HG02642 (cell line): Measurements from ENCODE around the gene HSPA4.

Experiments
- ATAC-seq: cut with Tn5 transposase; IDR thresholded peaks from one replicate; pipeline ENCODE4 v1.9.1; 2021; ENCODE audit warnings: mild to moderate bottlenecking; ENCODE audit not compliant: unreplicated experiment, poor library complexity

The HSPA4 gene

DNA sequence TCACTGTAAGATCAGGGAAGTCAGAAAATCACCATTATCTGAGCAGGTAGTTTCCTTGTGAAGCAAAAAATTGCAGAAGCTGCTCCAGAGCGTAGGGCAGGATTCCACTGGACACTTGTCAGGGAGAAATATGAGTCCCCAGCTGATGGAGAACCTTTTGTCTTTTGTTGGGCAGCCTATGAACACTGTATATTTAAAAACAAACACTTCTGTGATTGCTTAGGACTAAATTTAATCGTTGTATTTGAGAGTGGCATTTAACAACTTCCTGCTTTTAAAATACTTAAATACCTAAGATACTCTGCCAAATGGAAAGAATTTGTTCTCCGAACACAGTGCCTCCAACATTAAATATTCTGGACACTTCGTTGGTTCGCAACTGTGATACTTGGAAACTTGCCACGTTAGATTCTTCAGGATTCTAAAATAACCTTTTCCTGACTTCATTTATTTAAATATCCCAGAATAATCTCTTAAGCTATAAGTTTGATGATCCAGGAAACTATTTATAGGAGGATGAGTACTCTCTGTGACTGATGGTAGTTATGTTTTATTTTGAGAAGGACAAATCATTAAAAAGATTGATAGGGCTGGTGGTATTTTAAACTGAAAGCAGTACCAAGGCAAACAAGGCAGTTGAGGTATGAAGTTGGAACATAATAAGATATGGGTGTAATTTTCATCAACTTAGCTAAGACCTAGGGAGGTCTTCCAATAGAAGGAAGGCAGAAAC lies 2.7 kb upstream of the HSPA4 start:
- no peak for ATAC-seq

DNA sequence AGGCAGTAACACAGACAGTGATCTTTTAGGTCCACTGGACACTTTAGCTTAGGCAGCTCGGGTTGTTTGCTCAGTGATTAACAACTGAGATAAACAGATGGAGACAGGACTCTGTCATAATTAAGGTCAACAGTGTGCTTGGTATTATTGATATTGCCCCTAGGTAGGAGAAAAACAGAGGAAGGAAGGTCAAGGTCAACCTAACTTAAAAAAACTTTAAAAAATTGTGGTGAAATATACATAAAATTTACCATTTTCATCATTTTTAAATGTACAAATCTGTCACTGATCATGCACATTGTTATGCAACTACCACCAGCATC lies 2.1 kb upstream of the HSPA4 start:
- no peak for ATAC-seq

DNA sequence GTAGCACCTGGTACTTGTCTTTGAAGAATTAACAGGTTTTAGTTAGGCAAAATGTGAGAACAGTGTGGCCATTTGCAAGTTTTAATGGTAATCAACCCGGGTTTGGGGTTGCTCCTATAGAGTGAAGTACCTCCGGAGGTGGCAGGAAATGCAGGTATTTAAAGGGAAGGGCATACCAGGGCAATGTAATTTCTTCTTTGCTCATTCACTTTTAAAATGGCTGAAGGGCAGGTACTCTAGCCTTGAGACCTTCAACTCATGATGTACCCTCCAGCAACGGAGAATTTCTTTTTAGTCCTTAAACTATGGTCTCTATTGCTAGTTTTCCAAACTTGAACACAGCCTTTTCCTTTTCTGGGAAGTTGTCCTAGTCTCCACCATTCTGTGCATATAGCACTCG lies 1.3 kb upstream of the HSPA4 start:
- ATAC-seq: no peak

DNA sequence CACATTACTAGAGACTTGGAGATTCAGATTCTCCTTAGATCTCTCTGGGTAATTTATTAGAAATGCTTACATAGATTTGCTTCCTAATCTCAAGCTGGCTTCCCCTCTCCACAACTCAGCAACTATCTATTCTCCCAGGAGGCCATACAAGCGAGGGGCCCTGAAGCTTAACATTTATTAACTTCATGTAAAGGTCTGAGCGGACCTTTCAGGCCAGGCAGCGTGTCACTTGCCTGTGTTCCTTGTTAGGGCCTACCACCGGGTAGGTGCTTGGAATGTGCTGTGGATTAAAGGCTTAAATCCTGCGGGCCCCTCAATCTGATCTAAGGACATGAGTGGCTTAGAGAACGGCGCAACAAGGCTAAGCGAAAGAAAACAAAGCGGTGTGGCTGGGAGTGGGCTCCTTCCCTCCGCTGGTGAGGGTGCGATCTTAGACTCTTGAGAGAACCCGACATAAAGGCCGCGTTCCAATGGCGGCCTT lies 712 bp upstream of the HSPA4 start:
- peak; percentile 0 for ATAC-seq

DNA sequence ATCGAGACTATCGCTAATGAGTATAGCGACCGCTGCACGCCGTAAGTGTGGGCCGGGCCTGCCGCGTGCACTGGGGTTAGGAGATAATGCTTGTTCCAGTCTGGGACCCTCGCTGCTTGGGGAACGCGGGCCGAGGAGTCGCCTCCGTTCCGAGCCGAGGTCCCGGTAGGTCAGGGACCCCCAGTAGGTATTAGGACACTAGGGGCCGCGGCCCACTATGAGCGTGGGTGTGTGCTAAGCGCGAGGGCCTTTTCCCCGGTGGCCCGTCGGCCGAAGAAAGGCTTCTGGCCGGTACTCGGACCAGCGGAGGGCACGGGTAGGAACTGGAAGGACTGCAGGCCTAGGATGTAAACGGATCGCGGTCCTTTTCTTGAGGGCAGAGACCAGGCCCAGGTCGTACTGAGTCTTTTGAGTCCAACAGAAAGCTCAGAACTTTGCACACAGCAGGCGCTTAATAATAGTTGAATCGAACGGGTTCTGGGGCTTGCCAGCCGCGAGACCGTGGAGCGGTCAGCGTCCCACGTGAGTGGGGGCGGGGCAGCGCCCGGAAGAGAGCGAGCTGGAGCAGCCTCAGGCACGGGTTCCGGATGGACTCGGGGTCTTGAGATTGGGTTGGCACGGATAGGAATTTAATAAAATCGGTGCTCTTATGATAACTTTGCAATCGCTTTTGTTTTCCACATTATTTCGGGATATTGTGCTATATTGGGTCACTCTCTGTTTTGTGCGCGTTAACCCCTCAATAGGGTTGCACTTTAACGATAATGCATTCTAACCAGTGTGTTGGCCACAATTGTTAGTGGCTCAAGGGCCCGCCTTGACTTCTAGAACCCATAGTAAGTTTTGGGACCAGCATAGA lies 733 bp downstream of the HSPA4 start:
- peak; percentile 39 for ATAC-seq

DNA sequence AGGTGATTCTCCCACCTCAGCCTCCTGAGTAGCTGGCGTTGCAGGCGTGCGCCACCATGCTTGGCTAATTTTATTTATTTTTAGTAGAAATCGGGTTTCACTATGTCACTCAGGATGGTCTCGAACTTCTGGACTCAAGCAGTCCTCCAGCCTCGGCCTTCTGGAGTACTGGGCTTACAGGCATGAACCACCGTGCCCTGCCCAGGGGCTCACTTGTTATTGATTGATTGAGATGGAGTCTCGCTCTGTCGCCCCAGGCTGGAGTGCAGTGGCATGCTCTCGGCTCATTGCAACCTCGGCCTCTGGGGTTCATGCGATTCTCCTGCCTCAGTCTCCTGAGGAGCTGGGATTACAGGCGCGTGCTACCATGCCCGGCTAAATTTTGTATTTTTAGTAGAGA lies 1.6 kb downstream of the HSPA4 start:
- no peak for ATAC-seq

DNA sequence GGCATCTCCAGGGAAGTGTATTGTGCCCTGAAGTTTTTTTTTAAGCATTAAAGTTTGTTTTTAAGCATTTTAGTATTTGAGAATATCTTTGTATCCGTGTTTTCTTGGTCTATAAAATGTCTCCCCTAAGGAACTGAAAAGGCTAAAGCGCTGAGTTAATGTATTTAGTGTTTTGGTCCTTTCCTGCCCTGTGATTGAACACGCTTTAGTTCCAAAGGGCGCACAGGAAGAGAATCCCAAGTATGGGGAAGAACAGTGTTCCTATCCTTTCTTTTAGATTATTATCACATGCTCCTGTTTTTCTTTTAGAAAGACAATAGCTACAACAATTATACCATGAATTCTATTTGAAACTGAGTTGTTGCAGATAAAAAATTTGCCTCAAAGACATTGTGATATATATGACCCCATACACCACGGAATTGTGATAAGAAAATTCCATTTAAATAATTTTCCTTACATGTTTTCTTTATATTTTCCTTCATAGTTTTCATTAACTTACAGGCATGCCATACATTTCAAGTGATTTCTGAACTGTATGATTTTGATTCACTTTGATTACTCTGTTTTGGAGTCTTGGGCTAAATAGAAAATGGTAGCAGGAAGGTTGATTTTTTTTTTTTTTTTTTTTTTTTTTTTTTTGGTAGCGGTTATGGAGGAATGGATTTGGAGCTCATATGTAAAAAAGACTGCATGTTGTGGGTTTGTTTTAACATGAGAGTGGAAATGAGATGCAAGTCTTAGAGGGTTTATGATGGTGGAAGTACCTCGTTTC lies 3.1 kb downstream of the HSPA4 start:
- ATAC-seq: no peak

DNA sequence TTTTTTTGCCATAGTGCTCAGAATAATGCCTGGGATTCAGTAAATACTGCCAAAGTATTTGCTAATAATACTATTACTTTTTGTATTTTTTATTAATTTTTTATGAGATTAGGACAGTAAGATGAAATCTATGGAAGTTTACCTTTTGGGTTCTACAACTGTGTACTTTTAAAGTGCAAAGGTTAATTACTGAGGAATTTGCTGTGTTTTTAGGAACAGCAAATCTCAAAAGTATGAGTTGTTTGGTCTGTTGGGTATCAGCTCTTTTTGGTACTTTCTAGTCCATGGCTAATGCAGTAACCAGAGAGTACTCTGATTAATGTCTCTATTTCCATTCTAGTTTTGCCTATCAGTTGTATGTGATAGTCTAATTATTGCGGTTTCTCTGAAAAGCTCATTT lies 5.1 kb downstream of the HSPA4 start:
- no peak for ATAC-seq

DNA sequence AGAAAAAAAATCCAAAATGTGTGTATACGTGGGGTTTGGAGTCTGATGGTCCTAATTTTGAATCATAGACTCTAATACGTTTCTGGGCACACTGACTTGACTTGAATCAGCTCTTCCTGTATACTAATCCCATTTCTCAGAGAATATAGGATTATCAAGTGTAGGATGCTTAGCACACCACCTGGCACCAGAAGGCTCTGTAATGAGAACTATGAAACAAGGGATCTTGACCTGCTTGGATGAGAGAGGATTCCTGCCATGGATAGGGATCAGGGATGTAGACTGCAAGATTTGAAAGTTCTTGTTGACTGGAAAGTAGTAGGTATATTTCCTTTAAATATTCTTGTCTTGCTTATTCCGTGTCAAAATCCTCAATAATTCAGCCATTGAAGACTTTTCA lies 7.8 kb downstream of the HSPA4 start:
- ATAC-seq: no peak

DNA sequence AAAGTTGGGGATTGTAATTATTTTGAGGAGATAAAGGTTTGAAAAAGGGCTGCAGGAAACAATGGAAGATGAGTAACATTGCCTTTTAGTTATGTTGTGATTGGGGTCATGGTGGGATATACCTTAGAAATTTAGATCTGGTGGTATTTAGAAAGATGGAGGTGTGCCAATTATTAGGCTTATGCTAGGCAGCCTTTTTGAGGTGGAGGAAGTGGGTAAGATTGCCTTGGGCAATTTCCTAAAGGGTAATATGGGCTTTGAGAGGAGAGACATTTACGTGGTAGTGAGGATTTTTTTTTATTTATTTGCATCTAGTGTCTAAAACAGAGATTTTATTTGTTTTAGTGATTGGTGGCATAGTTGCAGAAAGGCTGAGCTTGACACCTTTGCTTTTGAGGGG lies 10.5 kb downstream of the HSPA4 start:
- ATAC-seq: no peak

DNA sequence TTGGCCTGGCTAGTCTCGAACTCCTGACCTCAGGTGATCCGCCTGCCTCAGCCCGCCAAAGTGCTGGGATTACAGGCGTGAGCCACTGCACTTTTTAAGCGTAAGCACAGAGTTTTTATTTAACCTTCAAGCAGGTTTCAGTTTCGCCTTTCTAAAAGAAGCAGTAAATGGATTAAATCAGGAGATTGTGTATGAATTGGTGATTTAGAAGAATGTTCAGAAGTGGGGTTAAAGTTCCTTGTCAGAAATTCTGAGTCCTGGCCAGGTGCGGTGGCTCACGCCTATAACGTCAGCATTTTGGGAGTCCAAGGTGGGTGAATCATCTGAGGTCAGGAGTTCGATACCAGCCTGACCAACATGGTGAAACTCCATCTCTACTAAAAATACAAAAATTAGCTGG lies 12.2 kb downstream of the HSPA4 start:
- ATAC-seq: no peak

DNA sequence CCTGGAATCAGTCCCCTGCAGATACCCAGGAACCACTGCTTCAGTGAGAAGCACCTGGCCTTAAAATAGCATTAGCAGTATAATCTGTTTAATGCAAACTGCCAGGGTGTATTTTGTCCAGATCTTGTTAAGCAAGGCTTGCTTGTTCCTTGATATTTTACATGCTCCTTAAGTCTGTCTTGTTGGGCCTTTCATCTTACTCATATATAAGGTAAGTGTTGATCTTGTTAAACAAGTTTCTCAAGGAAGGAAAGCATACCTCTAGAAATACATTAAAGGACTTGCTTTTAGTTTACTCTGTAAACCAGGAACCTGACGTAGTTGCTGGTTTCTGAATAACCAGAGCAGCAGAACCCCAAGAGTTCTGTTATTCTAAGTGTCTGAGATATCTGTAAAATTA lies 13.7 kb downstream of the HSPA4 start:
- ATAC-seq: no peak

DNA sequence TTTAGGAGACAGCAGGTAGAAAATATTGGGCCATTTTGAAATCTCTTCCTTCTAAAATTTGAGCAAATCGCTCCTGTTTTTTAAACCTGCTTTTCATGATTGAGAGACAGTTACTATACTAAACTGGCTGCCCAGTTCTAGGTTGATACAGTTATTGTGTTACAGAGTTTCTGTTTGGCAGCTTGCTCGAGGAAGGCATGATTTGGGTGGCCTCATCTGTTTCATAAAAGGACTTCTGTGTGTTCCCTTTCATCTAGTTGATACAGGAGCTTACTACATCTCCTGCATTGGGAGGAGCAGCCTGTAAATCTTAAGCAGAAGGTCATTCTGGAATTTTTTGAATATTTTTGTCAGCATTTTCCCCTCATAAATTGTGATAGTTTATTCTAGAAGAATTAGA lies 14.2 kb downstream of the HSPA4 start:
- no peak for ATAC-seq

DNA sequence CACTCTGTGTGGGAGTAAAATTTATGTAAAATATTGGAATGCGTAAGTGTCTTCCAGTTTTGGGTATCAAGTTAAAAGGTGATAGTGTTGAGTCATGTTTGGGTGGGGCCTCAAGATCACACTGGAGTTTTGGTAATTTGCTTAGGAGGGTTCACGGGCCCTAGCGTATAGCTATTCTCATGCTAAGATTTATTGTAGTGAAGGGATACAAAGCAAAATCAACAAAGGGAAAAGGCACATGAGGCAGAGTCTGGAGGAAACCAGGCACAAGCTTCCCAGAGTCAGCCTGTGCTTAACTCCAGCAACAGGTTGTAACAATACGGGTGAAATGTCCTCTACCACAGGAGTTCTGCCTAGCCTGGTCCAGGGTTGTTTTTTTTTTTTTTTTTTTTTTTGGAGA lies 20.2 kb downstream of the HSPA4 start:
- no peak for ATAC-seq

DNA sequence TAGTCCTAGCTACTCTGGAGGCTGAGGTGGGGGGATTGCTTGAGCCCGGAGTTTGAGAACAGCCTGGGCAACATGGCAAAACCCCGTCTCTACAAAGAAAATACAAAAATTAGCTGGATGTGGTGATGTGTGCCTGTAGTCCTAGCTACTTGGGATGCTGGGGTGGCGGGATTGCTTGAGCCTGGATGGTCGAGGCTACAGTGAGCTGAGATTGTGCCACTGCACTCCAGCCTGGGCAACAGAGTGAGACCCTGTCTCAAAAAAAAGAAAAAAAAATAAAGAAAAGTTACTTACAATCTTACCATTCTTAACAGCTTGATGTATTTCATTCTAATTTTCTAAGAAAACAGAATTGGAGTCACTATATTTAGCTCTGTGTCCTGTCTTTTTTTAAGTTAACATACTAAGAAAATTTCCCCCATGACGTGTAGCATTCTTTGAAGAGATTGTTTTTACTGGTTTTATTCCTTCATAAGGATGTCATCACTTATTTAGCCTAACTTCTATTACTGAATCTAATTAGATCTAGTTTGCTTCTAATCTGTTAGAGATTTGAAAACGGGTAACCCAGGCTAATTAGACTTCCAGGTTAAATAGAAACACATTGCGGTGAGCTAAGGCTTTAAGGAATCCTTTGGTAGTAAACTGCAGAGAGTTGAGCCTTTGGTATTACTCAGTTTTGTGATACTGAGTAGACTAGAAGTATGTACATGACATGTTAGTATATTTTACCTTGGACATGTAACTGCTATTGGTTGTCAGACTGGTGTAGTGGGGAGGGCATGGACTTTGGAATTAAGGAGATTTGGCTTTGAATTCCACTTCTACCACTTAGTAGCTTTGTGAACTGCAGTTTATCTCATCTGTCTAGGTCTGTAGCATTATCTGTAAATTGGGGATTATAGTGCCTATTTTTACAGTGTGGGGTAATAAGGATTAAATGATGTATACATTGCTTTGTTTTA lies 24.0 kb downstream of the HSPA4 start:
- no peak for ATAC-seq

DNA sequence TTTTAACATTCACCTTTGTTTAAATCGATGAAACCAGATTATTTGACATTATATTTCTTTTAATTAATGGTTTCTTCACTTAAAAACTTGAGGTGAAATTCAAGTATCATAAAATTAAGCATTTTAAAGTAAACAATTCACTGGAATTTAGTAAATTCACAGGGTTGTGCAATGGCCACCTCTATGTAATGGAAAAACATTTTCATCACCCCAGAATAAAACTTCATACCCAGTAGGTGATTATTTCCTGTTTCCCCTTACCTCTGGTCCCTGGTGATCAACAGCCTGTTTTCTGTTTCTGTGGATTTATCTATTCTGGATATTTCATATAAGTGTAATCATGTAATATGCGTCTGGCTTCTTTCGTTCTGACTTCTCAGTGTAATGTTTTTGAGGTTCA lies 27.2 kb downstream of the HSPA4 start:
- ATAC-seq: no peak

DNA sequence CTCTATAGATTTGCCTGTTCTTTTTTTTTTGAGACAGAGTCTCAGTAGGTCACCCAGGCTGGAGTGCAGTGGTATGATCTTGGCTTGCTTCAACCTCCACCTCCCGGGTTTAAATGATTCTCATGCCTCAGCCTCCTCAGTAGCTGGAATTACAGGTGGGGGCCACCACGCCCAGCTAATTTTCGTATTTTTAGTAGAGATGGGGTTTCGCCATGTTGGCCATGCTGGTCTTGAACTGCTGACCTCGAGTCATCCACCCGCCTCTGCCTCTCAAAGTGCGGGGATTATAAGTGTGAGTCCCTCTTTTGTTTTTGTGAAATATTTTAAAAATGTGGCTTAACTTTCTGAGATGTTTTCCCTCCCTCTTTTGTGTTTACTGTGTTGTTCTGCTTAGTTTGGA lies 29.2 kb downstream of the HSPA4 start:
- no peak for ATAC-seq

DNA sequence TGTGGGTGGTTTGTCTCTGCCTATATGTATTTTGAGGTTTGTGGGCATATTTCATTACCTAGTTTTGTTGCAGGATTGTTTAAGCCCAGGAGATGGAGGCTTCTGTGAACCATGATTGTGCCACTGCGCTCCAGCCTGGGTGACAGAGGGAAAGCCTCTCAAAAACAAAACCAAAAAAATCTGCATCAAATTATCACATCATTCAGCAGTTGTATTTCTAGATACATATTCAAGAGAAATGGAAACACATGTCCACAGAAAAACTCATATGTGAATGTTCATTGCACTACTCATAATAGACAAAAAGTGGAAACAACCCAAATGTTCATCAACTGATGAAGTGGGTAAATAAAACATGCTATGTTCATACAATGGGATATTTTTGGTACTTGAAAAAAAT lies 29.9 kb downstream of the HSPA4 start:
- ATAC-seq: no peak

DNA sequence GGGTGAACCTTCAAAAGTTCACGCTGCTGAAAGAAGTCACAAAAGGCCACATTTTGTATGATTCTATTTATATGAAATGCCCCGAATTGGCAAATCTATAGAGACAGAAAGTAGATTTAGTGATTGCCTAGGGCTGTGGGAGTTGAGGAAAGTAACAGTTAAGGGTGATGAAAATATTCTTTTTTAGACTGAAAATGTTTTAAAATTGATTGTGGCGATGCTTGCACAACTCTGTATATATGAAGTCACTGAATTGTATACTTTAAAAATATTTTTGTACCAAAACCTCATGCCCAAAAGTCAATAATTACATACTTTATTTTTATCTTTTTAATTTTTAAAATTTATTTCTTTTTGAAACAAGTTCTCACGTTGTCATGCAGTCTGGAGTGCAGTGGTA lies 30.3 kb downstream of the HSPA4 start:
- ATAC-seq: no peak

DNA sequence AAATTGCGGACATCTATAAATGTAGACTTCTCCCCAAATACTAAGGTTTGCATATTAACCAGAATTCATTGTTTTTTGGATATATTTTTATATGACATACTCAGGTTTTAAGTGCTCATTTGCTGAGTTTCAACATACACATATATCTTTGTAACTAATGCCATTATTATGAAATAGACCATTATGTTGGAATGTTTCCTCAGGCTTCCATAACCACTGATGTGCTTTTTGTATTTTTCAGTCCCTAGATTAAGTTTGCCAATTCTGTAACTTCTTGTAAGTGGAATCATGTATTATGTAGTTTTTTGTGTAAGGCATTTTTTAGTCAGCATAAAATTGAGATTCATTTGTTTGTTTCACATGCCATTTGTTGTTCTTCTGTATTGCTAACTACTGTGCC lies 32.1 kb downstream of the HSPA4 start:
- no peak for ATAC-seq
